Heart left ventricle (tissue), 16 donors: ENCODE data around the gene CCDC54. TPM values are rescaled to one million over a fixed set of nuclear protein-coding genes. Genes with fewer than 3 reads are reported as not detected.

Experiments
- ATAC-seq, 4 donors: fragments of 200-7000 bp; cut with Tn5 transposase; one replicate each; pipeline ENCODE4 v1.9.1; 2020 to 2022; ENCODE audit warnings: moderate library complexity in 4 of 4, mild to moderate bottlenecking in 3 of 4, moderate number of reproducible peaks in 1 of 4
- DNase-seq, 5 donors: peaks; one replicate each; pipeline ENCODE4 v3.0.0-alpha.2; 2020
- H3K27ac ChIP-seq, 12 donors: fragments of 200-600 bp; sonication (generic) in 4 of 12; one replicate each; pipeline versions ENCODE4 v1.5.0 to v1.8.0; 2016 to 2022; ENCODE audit warnings: mild to moderate bottlenecking in 2 of 12
- H3K27me3 ChIP-seq, 9 donors: fragments of 200-600 bp; sonication (generic) in 2 of 9; one replicate each; pipeline versions ENCODE4 v1.5.1 to v1.8.0; 2016 to 2022; ENCODE audit warnings: mild to moderate bottlenecking in 3 of 9
- H3K36me3 ChIP-seq, 9 donors: fragments of 200-600 bp; sonication (generic) in 2 of 9; one replicate each; pipeline versions ENCODE4 v1.5.0 to v1.8.0; 2018 to 2022; ENCODE audit warnings: mild to moderate bottlenecking in 2 of 9
- H3K4me1 ChIP-seq, 12 donors: fragments of 200-600 bp; sonication (generic) in 4 of 12; one replicate each; pipeline versions ENCODE4 v1.5.0 to v1.8.0; 2016 to 2022; ENCODE audit warnings: mild to moderate bottlenecking in 3 of 12
- H3K4me3 ChIP-seq, 12 donors: fragments of 200-600 bp; sonication (generic) in 4 of 12; one replicate each; pipeline versions ENCODE4 v1.5.0 to v1.8.0; 2017 to 2022; ENCODE audit warnings: mild to moderate bottlenecking in 9 of 12, moderate library complexity in 4 of 12
- H3K9me3 ChIP-seq, 12 donors: fragments of 200-600 bp; sonication (generic) in 4 of 12; one replicate each; pipeline versions ENCODE4 v1.5.0 to v1.8.0; 2016 to 2022; ENCODE audit warnings: mild to moderate bottlenecking in 1 of 12
- CTCF ChIP-seq, 12 donors: fragments of 200-600 bp; sonication (generic) in 4 of 12; IDR thresholded peaks; one replicate each; pipeline versions ENCODE4 v1.5.0 to v1.8.0; 2018 to 2022; ENCODE audit warnings: antibody characterized with exemption in 12 of 12, mild to moderate bottlenecking in 5 of 12
- POLR2A ChIP-seq, 2 donors: fragments of 450-650 bp; IDR thresholded peaks; one replicate each; pipeline ENCODE4 v1.6.1; 2017; ENCODE audit warnings: antibody characterized with exemption in 2 of 2, mild to moderate bottlenecking in 2 of 2, moderate library complexity in 2 of 2
- WGBS, 4 donors: extraction: QIAGEN DNeasy Blood & Tissue Kit in 2 of 4; methylation state at CpG; one replicate each; pipeline versions ENCODE4 v1.1.5 to v1.1.7; 2013 to 2018; 5-methylcytosine and 5-hydroxymethylcytosine counted together
- intact Hi-C, 10 donors: fragments of 100-400 bp; cut with DNase I; formaldehyde crosslinking; loops; one replicate each; pipeline versions ENCODE4 v1.11.1 to v1.14.2; 2022
- polyA plus RNA-seq, 2 donors: library from polyadenylated mRNA; stranded (reverse); fragments of 200-250 nt; gene quantifications; one replicate each; pipeline ENCODE4 v1.2.3, GENCODE V29; 2013
- total RNA-seq, 9 donors: library from RNA; depleted of rRNA in 2 of 9; stranded (reverse); fragments of >200 nt in 2 of 9; fragmentation: NEBNext Ultra II Directional in 3 of 9; extraction: Animal tissue kit (Norgen Biotek cat#: 25700) in 3 of 9; gene quantifications; one replicate each; pipeline versions ENCODE4 v1.1.0 to v1.2.4, GENCODE V29; 2016 to 2023
- donor health status: ischemic (EF 13 %, LVEDD 7.1; RV severe dilation, severe dysfunction).
- donor health status: healthy with polysubstance abuse.
- donor health status: DM: no; HTN: yes; CAD: no.
- donor health status: DM: no; HTN: no; CAD: no.
- donor health status: ischemic (EF 25% LVEDD 6.9; RV normal size, moderate dysfunction).
- donor health status: ischemic (EF 25% LVEDD 5.7; RV mildly dilated, moderate dysfunction).
- donor health status: healthy.
- donor health status: DM: yes; HTN: yes; CAD: no.
- donor health status: ischemic (EF 35%, LVEDD 5.7; RV mildly dilated, moderate dysfunction).
- donor health status: nonischemic (EF 11% LVEDD 7.7; RV severe dilation, severe dysfunction).
- donor health status: DM: yes; HTN: yes; CAD: no.
- donor health status: PGD.
- donor health status: ischemic (EF 29% LVEDD 5.4; RV normal size, mild dysfunction).
- donor health status: nonischemic (EF 23%, LVEDD 6.1; RV moderate dilation, normal function).

Gene CCDC54
- total and polyA plus RNA-seq, 11 donors = not detected

- intact Hi-C loops = no loop called here
- ATAC-seq = no peak
- H3K36me3 ChIP-seq = no peaks in the 10 kb centered on the region
Measured at GRCh38 chr3:107368654-107369398, 8.4 kb upstream of the CCDC54 start.

GRCh38 chr3:107369791-107370190, 7.4 kb upstream of the CCDC54 start:
- no peak for TF ChIP-seq CTCF (IDR thresholded peaks at IDR 0.05)
- TF ChIP-seq POLR2A (IDR thresholded peaks at IDR 0.05) = no peak
- Histone ChIP-seq H3K36me3 (no peaks in the 10 kb centered on the region), H3K4me1 (peaks cover 0 to 7% (median 0%) of the 10 kb centered on the region in 12 donors), H3K27ac (no peak overlapping the region), H3K27me3 (no peaks in the 10 kb centered on the region), H3K4me3 (no peak overlapping the region), H3K9me3 (no peaks in the 10 kb centered on the region)
- no peak for ATAC-seq
- WGBS, 4 donors = 31 to 53% (median 38%) methylated on average over 2 of the region's 2 CpGs
- intact Hi-C loops = no loop called here
- DNase-seq = no peak

More at GRCh38 chr3:107368654-107369398, 8.4 kb upstream of the CCDC54 start:
- Histone ChIP-seq H3K4me1 (peaks cover 0 to 7% (median 0%) of the 10 kb centered on the region in 12 donors), H3K27me3 (no peaks in the 10 kb centered on the region), H3K4me3 (no peak overlapping the region), H3K27ac (no peak overlapping the region), H3K9me3 (no peaks in the 10 kb centered on the region)
- WGBS, 4 donors = 84 to 91% (median 88%) methylated on average over 8 of the region's 8 CpGs
- TF ChIP-seq POLR2A (IDR thresholded peaks at IDR 0.05) (no peak), CTCF (IDR thresholded peaks at IDR 0.05) (no peak)
- no peak for DNase-seq

GRCh38 chr3:107370907-107371306, 6.3 kb upstream of the CCDC54 start:
- ATAC-seq (no peak), DNase-seq (no peak)
- intact Hi-C loops = no loop called here
- no peaks in the 10 kb centered on the region for H3K9me3 ChIP-seq
- no peak overlapping the region for H3K27ac ChIP-seq
- no peak for TF ChIP-seq POLR2A (IDR thresholded peaks at IDR 0.05)
- TF ChIP-seq CTCF (IDR thresholded peaks at IDR 0.05) = no peak
- 88 to 93% (median 90%) methylated on average over 2 of the region's 2 CpGs for WGBS, 4 donors
- H3K4me3 ChIP-seq = no peak overlapping the region
- no peaks in the 10 kb centered on the region for H3K36me3 ChIP-seq
- peaks cover 0 to 7% (median 0%) of the 10 kb centered on the region in 12 donors for H3K4me1 ChIP-seq
- H3K27me3 ChIP-seq = no peaks in the 10 kb centered on the region

- intact Hi-C loops = no loop called here
- Histone ChIP-seq H3K27ac (no peak overlapping the region), H3K4me3 (no peak overlapping the region), H3K27me3 (no peaks in the 10 kb centered on the region), H3K4me1 (peaks cover 0 to 2% (median 0%) of the 10 kb centered on the region in 12 donors), H3K9me3 (no peaks in the 10 kb centered on the region), H3K36me3 (no peaks in the 10 kb centered on the region)
- no peak for TF ChIP-seq CTCF (IDR thresholded peaks at IDR 0.05)
- TF ChIP-seq POLR2A (IDR thresholded peaks at IDR 0.05) = no peak
- WGBS, 4 donors = 71 to 80% (median 74%) methylated on average over 6 of the region's 6 CpGs
- DNase-seq (no peak), ATAC-seq (no peak)
Measured at GRCh38 chr3:107372506-107372905, 4.7 kb upstream of the CCDC54 start.
